A549 (cell line): ENCODE measurements around the gene ZNF799. TPM values are rescaled to one million over a fixed set of nuclear protein-coding genes. Genes with fewer than 3 reads are reported as not detected.
"Not testable (repeated sequence)": the region's sequence is repeated elsewhere in the genome, so short reads cannot be mapped to it uniquely, and the experiment has no call there.

ENCODE experiments used
- ATAC-seq, 2 experiments: fragments of 200-7000 bp in 1 of 2; fragments of >200 bp in 1 of 2; cut with Nextera tagmentation in 1 of 2; cut with Tn5 transposase in 1 of 2; 3 replicates each; pipeline versions ENCODE4 v1.8.0 to v1.9.1; 2018 to 2020; ENCODE audit warnings: mild to moderate bottlenecking in 1 of 2, moderate library complexity in 1 of 2
- CTCF ChIA-PET: fragments of 300-600 bp; sonication (Branson Sonifier 250); formaldehyde crosslinking; extraction: SDS; loops from one replicate; lab custom pipeline; 2021; ENCODE audit warnings: antibody characterized with exemption, inconsistent platforms; lab: Yijun Ruan, JAX
- POLR2A ChIA-PET: fragments of 350-600 bp; formaldehyde crosslinking; extraction: SDS; loops from one replicate; lab custom pipeline; 2021; ENCODE audit warnings: antibody characterized with exemption, inconsistent platforms; lab: Yijun Ruan, JAX
- DNase-seq, 2 experiments: peaks; one replicate each; pipeline versions ENCODE4 v3.0.0 to v3.0.0-alpha.2; 2011 to 2016; ENCODE audit warnings: low read depth in 1 of 2, low spot score in 1 of 2
- FAIRE-seq: peaks from 2 replicates; lab custom pipeline; 2011; peaks lifted over from hg19 to GRCh38; lab: Jason Lieb, UNC
- H3K27ac ChIP-seq, 2 experiments: fragments of >200 bp; sonication (Bioruptor Twin); formaldehyde crosslinking; 3 replicates each; pipeline ENCODE4 v1.5.1; 2016 to 2017
- H3K4me1 ChIP-seq: fragments of >200 bp; sonication (Bioruptor Twin); formaldehyde crosslinking; 3 replicates; pipeline ENCODE4 v1.6.1; 2016
- H3K4me2 ChIP-seq: fragments of >200 bp; sonication (Bioruptor Twin); formaldehyde crosslinking; 3 replicates; pipeline ENCODE4 v1.6.1; 2016
- H3K4me3 ChIP-seq: fragments of >200 bp; sonication (Bioruptor Twin); formaldehyde crosslinking; 3 replicates; pipeline ENCODE4 v1.5.1; 2016
- H3K9me3 ChIP-seq: fragments of >200 bp; sonication (Bioruptor Twin); formaldehyde crosslinking; 3 replicates; pipeline ENCODE4 v1.6.1; 2016
- E2F6 ChIP-seq: IDR thresholded peaks from 2 replicates; pipeline ENCODE4 v1.6.1; 2012; ENCODE audit warnings: low read depth, borderline replicate concordance
- ELK1 ChIP-seq: fragments of 150-350 bp; IDR thresholded peaks from 2 replicates; pipeline ENCODE4 v1.6.1; 2014; ENCODE audit warnings: low read depth, mild to moderate bottlenecking, low read length
- FOSL2 ChIP-seq, 2 experiments: fragments of 450-650 bp in 1 of 2; fragments of >200 bp in 1 of 2; sonication (Bioruptor Twin) in 1 of 2; formaldehyde crosslinking; IDR thresholded peaks; 2 replicates each; pipeline versions ENCODE4 v1.5.0 to v1.6.1; 2016 to 2020; ENCODE audit warnings: mild to moderate bottlenecking in 1 of 2, moderate library complexity in 1 of 2
- HEYL ChIP-seq: fragments of 250-450 bp; sonication (Bioruptor Pico); IDR thresholded peaks from 2 replicates; pipeline ENCODE4 v1.8.0; 2021; ENCODE audit warnings: mild to moderate bottlenecking, moderate library complexity
- HOXA7 ChIP-seq: fragments of 250-450 bp; sonication (Bioruptor Pico); IDR thresholded peaks from 2 replicates; pipeline ENCODE4 v1.5.0; 2020; ENCODE audit warnings: mild to moderate bottlenecking, moderate library complexity
- HOXB5 ChIP-seq: fragments of 250-450 bp; sonication (Bioruptor Pico); IDR thresholded peaks from 2 replicates; pipeline ENCODE4 v1.5.0; 2020; ENCODE audit warnings: mild to moderate bottlenecking, moderate library complexity
- MYC ChIP-seq: IDR thresholded peaks from 2 replicates; pipeline ENCODE4 v1.6.1; 2012; ENCODE audit warnings: mild to moderate bottlenecking, inconsistent platforms, low read length, improper control_type of control experiment, borderline replicate concordance
- RFX5 ChIP-seq: fragments of 450-650 bp; IDR thresholded peaks from 2 replicates; pipeline ENCODE4 v1.7.1; 2014; ENCODE audit warnings: antibody characterized with exemption, mild to moderate bottlenecking, moderate library complexity
- WGBS: methylation state at CpG from one replicate; pipeline ENCODE4 v1.1.6; 2017; ENCODE audit errors: missing lambda C conversion rate; 5-methylcytosine and 5-hydroxymethylcytosine counted together
- polyA plus RNA-seq, 4 experiments: library from polyadenylated mRNA; depleted of rRNA in 3 of 4; stranded (reverse); fragments of >200 nt; fragmentation: RNase III in 1 of 4; extraction: RNeasy Plus Mini Kit Qiagen cat#74134 plus additional on column Dnase treatment in 1 of 4; gene quantifications; 2 replicates in 3 of 4; 3 replicates in 1 of 4; pipeline ENCODE4 v1.2.3, GENCODE V29; 2011 to 2017
- TF ChIP-seq, protein P1 (sequence below): IDR thresholded peaks from 2 replicates; pipeline ENCODE4 v1.6.1; 2012

The ZNF799 gene
- polyA plus RNA-seq, 2 of the 4 experiments (the other 2 are of a cell fraction), result 1.7 to 2.4 TPM

DNA sequence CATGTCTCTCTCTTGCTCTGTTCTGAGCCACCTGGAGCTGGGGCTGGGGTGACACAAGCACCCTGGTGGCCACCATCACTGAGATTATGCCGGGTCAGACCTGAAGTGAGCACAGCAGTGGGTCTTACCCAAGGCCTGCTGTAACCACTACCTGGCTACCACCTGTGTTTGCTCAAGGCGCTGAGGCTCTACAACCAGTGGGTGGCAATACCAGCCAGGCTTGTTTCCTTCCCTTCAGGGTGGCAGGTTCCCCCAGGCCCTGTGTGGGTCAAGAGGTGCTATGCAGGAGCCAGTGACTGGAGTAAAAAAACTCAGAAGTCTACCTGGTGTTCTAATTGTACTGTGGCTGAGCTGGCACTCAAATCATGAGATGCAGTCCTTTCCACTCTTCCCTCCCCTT, 47.7 kb upstream of the ZNF799 start:
- ATAC-seq (no peak), FAIRE-seq (no peak), DNase-seq (no peak)
- ChIA-PET CTCF (no interaction called here), POLR2A (no interaction called here)
- Histone ChIP-seq H3K27ac (no peak overlapping the region), H3K9me3 (no peaks in the 10 kb centered on the region; the same call in 2 of the 3 replicates), H3K4me1 (no peaks in the 10 kb centered on the region), H3K4me3 (no peak overlapping the region), H3K4me2 (no peak overlapping the region)
- no peak for TF ChIP-seq HOXB5 (CRISPR knock-in tag)
- no peak for TF ChIP-seq HOXA7 (CRISPR knock-in tag)
- TF ChIP-seq MYC, result no peak
- TF ChIP-seq FOSL2 (IDR thresholded peaks at IDR 0.05), result no peak
- no peak for TF ChIP-seq FOSL2 (CRISPR knock-in tag; IDR thresholded peaks at IDR 0.05)
- no peak for TF ChIP-seq RFX5
- 0% methylated on average over 2 of the region's 2 CpGs for WGBS

DNA sequence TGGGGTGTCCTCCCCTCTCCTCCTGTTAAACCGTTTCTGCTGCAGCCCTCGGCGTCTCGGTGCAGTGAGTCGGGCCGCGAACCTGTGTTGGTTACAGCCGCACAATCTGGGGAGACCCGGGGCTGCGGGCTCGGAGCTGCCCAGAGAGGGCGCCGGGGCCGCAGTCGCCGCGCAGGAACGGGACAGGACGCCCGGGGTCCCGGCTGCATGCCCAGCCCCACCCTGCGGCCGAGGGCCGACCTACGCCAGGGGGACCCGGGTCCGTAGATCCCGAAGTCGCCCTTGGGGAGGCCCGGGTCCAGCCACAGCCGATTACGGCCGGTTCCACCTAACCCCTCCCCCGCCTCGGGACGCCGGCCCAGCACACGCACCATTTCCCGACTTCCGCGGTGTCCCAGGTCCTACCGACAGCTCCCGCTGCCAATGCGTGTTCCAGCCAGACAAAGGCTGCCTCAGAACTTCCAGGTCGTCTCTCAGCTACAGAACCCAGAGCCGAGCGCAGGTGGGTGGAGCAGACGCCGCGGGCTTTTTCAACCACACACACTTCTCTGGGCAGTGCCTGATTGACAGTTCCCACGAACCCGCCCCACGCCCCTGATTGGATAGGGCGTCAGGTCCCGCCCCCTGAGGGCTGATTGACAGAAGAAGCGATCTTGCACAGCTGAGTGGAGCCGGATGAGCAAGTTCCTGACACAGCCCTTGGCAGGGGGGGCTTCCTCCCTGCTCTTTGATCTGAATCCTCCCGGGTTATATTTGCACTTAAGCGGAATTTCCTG, 39.7 kb upstream of the ZNF799 start, which contains the start of gene ZNF443:
Gene ZNF443, minus strand, starts transcription at position 481 of the 776 bp plus-strand sequence. Its CDS starts 107 bp downstream, at position 374.
- 0% methylated on average over 3 of the region's 59 CpGs for WGBS
- H3K4me3 ChIP-seq, result peak within 1 kb of the TSS; percentile 60
- ChIA-PET POLR2A (interaction anchor here (0.6 to 1.0 kb wide), 2 partner anchors 146 to 170 kb away, joined by 3 read pairs; partner anchors contain the start of genes ZNF44, ZNF490 and ZNF791), CTCF (no interaction called here)
- H3K4me1 ChIP-seq, result no peaks in the 10 kb centered on the region
- FAIRE-seq (no peak), ATAC-seq (peak; percentile 98 to 99), DNase-seq (peak; percentile 25 to 95)
- peak within 1 kb of the TSS; percentile 75 for H3K4me2 ChIP-seq
- H3K9me3 ChIP-seq, result no peaks in the 10 kb centered on the region
- TF ChIP-seq, protein P1, sequence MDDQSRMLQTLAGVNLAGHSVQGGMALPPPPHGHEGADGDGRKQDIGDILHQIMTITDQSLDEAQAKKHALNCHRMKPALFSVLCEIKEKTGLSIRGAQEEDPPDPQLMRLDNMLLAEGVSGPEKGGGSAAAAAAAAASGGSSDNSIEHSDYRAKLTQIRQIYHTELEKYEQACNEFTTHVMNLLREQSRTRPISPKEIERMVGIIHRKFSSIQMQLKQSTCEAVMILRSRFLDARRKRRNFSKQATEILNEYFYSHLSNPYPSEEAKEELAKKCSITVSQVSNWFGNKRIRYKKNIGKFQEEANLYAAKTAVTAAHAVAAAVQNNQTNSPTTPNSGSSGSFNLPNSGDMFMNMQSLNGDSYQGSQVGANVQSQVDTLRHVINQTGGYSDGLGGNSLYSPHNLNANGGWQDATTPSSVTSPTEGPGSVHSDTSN, result peak; percentile 77
- TF ChIP-seq HEYL (CRISPR knock-in tag), result no peak
- TF ChIP-seq ELK1, result no peak
- TF ChIP-seq E2F6, result no peak
- peak within 1 kb of the TSS; percentile 61 to 84 for H3K27ac ChIP-seq

- Histone ChIP-seq H3K4me2 (peak overlapping the region; percentile 75), H3K4me3 (peak overlapping the region; percentile 60), H3K27ac (peak overlapping the region; percentile 61 to 84)
- H3K9me3 ChIP-seq, CTCF ChIA-PET, H3K4me1 ChIP-seq, FAIRE-seq, DNase-seq: not testable (repeated sequence)
- peak; percentile 44 to 49; a peak in 5 of 6 replicates for ATAC-seq
- POLR2A ChIA-PET, result interaction anchor here (0.6 to 1.0 kb wide), 2 partner anchors 145 to 171 kb away, joined by 3 read pairs; partner anchors contain the start of genes ZNF44, ZNF490 and ZNF791
- WGBS, result 25% methylated on average over 6 of the region's 28 CpGs
Measured at GRCh38 chr19:12439686-12440540, 38.8 kb upstream of the ZNF799 start.

DNA sequence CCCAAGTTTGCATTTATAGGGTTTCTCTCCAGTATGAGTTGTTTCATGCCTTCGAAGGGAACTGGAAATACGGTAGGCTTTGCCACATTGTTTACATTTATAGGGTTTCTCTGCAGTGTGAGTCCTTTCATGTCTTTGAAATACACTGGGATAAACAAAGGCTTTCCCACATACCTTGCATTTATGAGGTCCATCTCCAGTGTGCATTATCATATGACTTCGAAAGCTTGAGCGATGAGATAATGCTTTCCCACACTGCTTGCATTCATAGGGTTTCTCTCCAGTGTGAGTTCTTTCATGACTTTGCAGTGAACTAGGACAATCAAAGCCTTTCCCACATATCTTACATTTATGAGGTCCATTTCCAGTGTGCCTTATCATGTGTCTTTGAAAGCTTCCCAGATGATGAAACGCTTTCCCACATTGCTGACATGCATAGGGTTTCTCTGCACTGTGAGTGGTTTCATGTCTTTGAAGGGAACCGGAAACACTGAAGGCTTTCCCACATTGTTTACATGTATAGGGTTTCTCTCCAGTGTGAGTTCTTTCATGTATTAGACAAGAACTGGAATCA, 29.7 kb upstream of the ZNF799 start:
- ATAC-seq, FAIRE-seq, H3K9me3 ChIP-seq, H3K4me1 ChIP-seq, POLR2A ChIA-PET, H3K4me3 ChIP-seq, H3K4me2 ChIP-seq, CTCF ChIA-PET, DNase-seq, H3K27ac ChIP-seq: not testable (repeated sequence)
- WGBS, result 89% methylated on average over 6 of the region's 6 CpGs
